Spleen (tissue), 11 donors: ENCODE results near the gene PNPLA1. TPM values are rescaled to one million over a fixed set of nuclear protein-coding genes. Genes with fewer than 3 reads are reported as not detected.

Experiments
- DNase-seq: peaks from one replicate; pipeline ENCODE4 v3.0.0-alpha.2; 2020
- H3K27ac ChIP-seq, 8 donors: fragments of 200-600 bp; sonication (generic) in 7 of 8; 1 replicate in 4 of 8; 2 replicates in 4 of 8; pipeline versions ENCODE4 v1.5.0 to v1.8.0; 2016 to 2021; ENCODE audit warnings: inconsistent platforms in 4 of 8, mild to moderate bottlenecking in 4 of 8, moderate library complexity in 1 of 8
- H3K27me3 ChIP-seq, 7 donors: fragments of 200-600 bp; sonication (generic) in 6 of 7; replicated peaks in 1 of 7; 1 replicate in 4 of 7; 2 replicates in 3 of 7; pipeline versions ENCODE4 v1.5.0 to v1.8.0; 2016 to 2021; ENCODE audit warnings: inconsistent platforms in 3 of 7, mild to moderate bottlenecking in 1 of 7
- H3K36me3 ChIP-seq, 6 donors: fragments of 200-600 bp; sonication (generic) in 5 of 6; 1 replicate in 4 of 6; 2 replicates in 2 of 6; pipeline versions ENCODE4 v1.5.0 to v1.8.0; 2016 to 2021; ENCODE audit warnings: inconsistent platforms in 2 of 6
- H3K4me1 ChIP-seq, 6 donors: fragments of 200-600 bp; sonication (generic) in 5 of 6; 1 replicate in 3 of 6; 2 replicates in 3 of 6; pipeline versions ENCODE4 v1.5.0 to v1.8.0; 2016 to 2021; ENCODE audit warnings: inconsistent platforms in 3 of 6
- H3K4me3 ChIP-seq, 8 donors: fragments of 200-600 bp; sonication (generic) in 7 of 8; 1 replicate in 4 of 8; 2 replicates in 4 of 8; pipeline versions ENCODE4 v1.5.0 to v1.8.0; 2016 to 2021; ENCODE audit warnings: inconsistent platforms in 4 of 8, mild to moderate bottlenecking in 4 of 8, moderate library complexity in 2 of 8
- H3K9me3 ChIP-seq, 8 donors: fragments of 200-600 bp; sonication (generic) in 7 of 8; 1 replicate in 4 of 8; 2 replicates in 4 of 8; pipeline versions ENCODE4 v1.5.0 to v1.8.0; 2016 to 2021; ENCODE audit warnings: inconsistent platforms in 4 of 8
- CTCF ChIP-seq, 11 experiments: fragments of 200-600 bp in 7 of 11; fragments of 450-650 bp in 4 of 11; sonication (generic) in 4 of 11; IDR thresholded peaks in 8 of 11; conservative IDR thresholded peaks in 3 of 11; 1 replicate in 7 of 11; 2 replicates in 4 of 11; pipeline versions ENCODE4 v1.4.0 to v1.8.0; 2016 to 2021; ENCODE audit warnings: antibody characterized with exemption in 11 of 11, inconsistent platforms in 4 of 11, mild to moderate bottlenecking in 1 of 11
- POLR2A ChIP-seq, 3 donors: fragments of 450-650 bp; IDR thresholded peaks; one replicate each; pipeline ENCODE4 v1.5.1; 2017; ENCODE audit warnings: antibody characterized with exemption in 3 of 3, mild to moderate bottlenecking in 1 of 3
- POLR2AphosphoS5 ChIP-seq, 3 donors: sonication (generic); formaldehyde crosslinking; IDR thresholded peaks; one replicate each; pipeline ENCODE4 v1.5.1; 2017; ENCODE audit warnings: antibody characterized with exemption in 3 of 3
- WGBS, 5 donors: extraction: QIAGEN DNeasy Blood & Tissue Kit in 3 of 5; methylation state at CpG; one replicate each; pipeline versions ENCODE4 v1.1.5 to v1.1.7; 2013 to 2018; 5-methylcytosine and 5-hydroxymethylcytosine counted together
- intact Hi-C: fragments of 100-400 bp; cut with DNase I; formaldehyde crosslinking; loops from one replicate; pipeline ENCODE4 v1.15.0; 2023; ENCODE audit warnings: low total_unique reads
- polyA plus RNA-seq, 3 donors: library from polyadenylated mRNA; stranded (reverse); fragments of 200-250 nt; gene quantifications; one replicate each; pipeline ENCODE4 v1.2.1, GENCODE V29; 2013
- total RNA-seq, 7 donors: library from RNA; depleted of rRNA in 3 of 7; stranded (reverse); fragments of >200 nt in 3 of 7; fragmentation: NEBNext Ultra II Directional in 4 of 7; extraction: Animal tissue kit (Norgen Biotek cat#: 25700) in 4 of 7; gene quantifications; one replicate each; pipeline versions ENCODE4 v1.1.0 to v1.2.1, GENCODE V29; 2016 to 2021
- donor health status: healthy with polysubstance abuse.
- donor health status: DM: no; HTN: no; CAD: no; lungs with moderate emphysema.
- donor health status: DM: no; HTN: no; CAD: no.
- donor health status: Bipolar disorder and iron deficiency.
- donor health status: healthy.
- donor health status: DM: no; HTN: no; CAD: no.
- donor health status: DM: yes; HTN: yes; CAD: no.

Gene PNPLA1
- total and polyA plus RNA-seq, 10 donors: 0.05 to 3.7 (median 0.88) TPM

- intact Hi-C loops: no loop called here
- TF ChIP-seq POLR2AphosphoS5 (IDR thresholded peaks at IDR 0.05) (no peak), POLR2A (IDR thresholded peaks at IDR 0.05) (no peak), CTCF (IDR thresholded peaks at IDR 0.05 in 8 of 11, conservative IDR thresholded peaks at IDR 0.05 in 3 of 11) (peak; percentile 77 to 97 (median 93))
- Histone ChIP-seq H3K4me3 (no peak overlapping the region), H3K4me1 (peaks cover 0 to 11% (median 6%) of the 10 kb centered on the region in 6 donors), H3K36me3 (peaks cover 0 to 26% (median 0%) of the 10 kb centered on the region in 6 donors), H3K27me3 (peaks cover 0 to 10% (median 0%) of the 10 kb centered on the region in 7 donors), H3K27ac (no peak overlapping the region), H3K9me3 (no peaks in the 10 kb centered on the region)
- peak; percentile 91 for DNase-seq
- WGBS, 5 donors: 28 to 35% (median 31%) methylated on average over 9 to 13 of the region's 13 CpGs
These were observed 32.5 kb downstream of the PNPLA1 start for GRCh38 chr6:36302227-36302976.

GRCh38 chr6:36305885-36306284 is 36.0 kb downstream of the PNPLA1 start:
- Histone ChIP-seq H3K9me3 (no peaks in the 10 kb centered on the region), H3K27me3 (peaks cover 0 to 10% (median 0%) of the 10 kb centered on the region in 7 donors), H3K4me1 (peaks cover 0 to 9% (median 6%) of the 10 kb centered on the region in 6 donors), H3K27ac (no peak overlapping the region), H3K4me3 (no peak overlapping the region), H3K36me3 (peaks cover 0 to 53% (median 0%) of the 10 kb centered on the region in 6 donors)
- DNase-seq: no peak
- WGBS, 5 donors: 89 to 93% (median 91%) methylated on average over 11 of the region's 11 CpGs
- TF ChIP-seq POLR2A (IDR thresholded peaks at IDR 0.05) (no peak), CTCF (IDR thresholded peaks at IDR 0.05 in 8 of 11, conservative IDR thresholded peaks at IDR 0.05 in 3 of 11) (no peak), POLR2AphosphoS5 (IDR thresholded peaks at IDR 0.05) (no peak)
- intact Hi-C loops: no loop called here

- H3K9me3 ChIP-seq: no peaks in the 10 kb centered on the region
- H3K4me3 ChIP-seq: no peak overlapping the region
- H3K27me3 ChIP-seq: peaks cover 0 to 8% (median 0%) of the 10 kb centered on the region in 7 donors
- TF ChIP-seq POLR2AphosphoS5 (IDR thresholded peaks at IDR 0.05): no peak
- no peak for TF ChIP-seq POLR2A (IDR thresholded peaks at IDR 0.05)
- H3K27ac ChIP-seq: no peak overlapping the region
- peaks cover 0 to 53% (median 0%) of the 10 kb centered on the region in 6 donors for H3K36me3 ChIP-seq
- intact Hi-C loops: no loop called here
- H3K4me1 ChIP-seq: peaks cover 0 to 9% (median 6%) of the 10 kb centered on the region in 6 donors
- no peak for DNase-seq
- 44 to 71% (median 59%) methylated on average over 7 of the region's 7 CpGs for WGBS, 5 donors
These were observed 36.5 kb downstream of the PNPLA1 start for GRCh38 chr6:36306375-36306774.

GRCh38 chr6:36308514-36308913 is 38.7 kb downstream of the PNPLA1 start:
- Histone ChIP-seq H3K36me3 (peaks cover 0 to 52% (median 0%) of the 10 kb centered on the region in 6 donors), H3K27ac (no peak overlapping the region), H3K4me3 (no peak overlapping the region), H3K27me3 (no peaks in the 10 kb centered on the region), H3K9me3 (no peaks in the 10 kb centered on the region), H3K4me1 (peaks cover 0 to 14% (median 12%) of the 10 kb centered on the region in 6 donors)
- intact Hi-C loops: no loop called here
- 94 to 98% (median 96%) methylated on average over 5 of the region's 5 CpGs for WGBS, 5 donors
- DNase-seq: no peak
- no peak for TF ChIP-seq POLR2A (IDR thresholded peaks at IDR 0.05)
- TF ChIP-seq POLR2AphosphoS5 (IDR thresholded peaks at IDR 0.05): no peak
- TF ChIP-seq CTCF (IDR thresholded peaks at IDR 0.05 in 8 of 11, conservative IDR thresholded peaks at IDR 0.05 in 3 of 11): no peak
